IMR-90 (cell line): ENCODE measurements around the gene NLRP3. TPM values are rescaled to one million over a fixed set of nuclear protein-coding genes. Genes with fewer than 3 reads are reported as not detected.

Experiments
- ATAC-seq: fragments of 200-7000 bp; cut with Tn5 transposase; 2 replicates; pipeline ENCODE4 v1.9.1; 2020; ENCODE audit warnings: low read depth, mild to moderate bottlenecking, moderate library complexity
- BruUV-seq: library from RNA; stranded (reverse); fragments of 400-500 nt; replicated peaks from 2 replicates; lab custom pipeline; 2021; lab: Mats Ljungman, UMichigan
- CTCF ChIA-PET: fragments of 300-600 bp; formaldehyde crosslinking; extraction: SDS; loops from one replicate; lab custom pipeline; 2021; ENCODE audit warnings: antibody characterized with exemption; lab: Yijun Ruan, JAX
- POLR2A ChIA-PET: fragments of 300-600 bp; sonication (Branson Sonifier 250); formaldehyde crosslinking; loops from one replicate; lab custom pipeline; 2022; ENCODE audit warnings: antibody characterized with exemption; ENCODE audit not compliant: unreplicated experiment; lab: Charles Lee
- DNase-seq: peaks from one replicate; pipeline ENCODE4 v3.0.0; 2013
- H2AFZ ChIP-seq: replicated peaks from 2 replicates; pipeline ENCODE3; 2013; ENCODE audit warnings: low read length, mild to moderate bottlenecking; ENCODE audit not compliant: poor library complexity
- H2AK5ac ChIP-seq: 2 replicates; pipeline ENCODE4 v1.6.1; 2013; ENCODE audit warnings: low read depth, low read length, inconsistent platforms
- H2AK9ac ChIP-seq: replicated peaks from 2 replicates; pipeline ENCODE3; 2013; ENCODE audit warnings: mild to moderate bottlenecking, low read depth, low read length, moderate library complexity; ENCODE audit not compliant: poor library complexity
- H2BK120ac ChIP-seq: 2 replicates; pipeline ENCODE4 v1.6.1; 2013; ENCODE audit warnings: low read depth, low read length, inconsistent platforms
- H2BK15ac ChIP-seq: 3 replicates; pipeline ENCODE4 v1.6.1; 2013; ENCODE audit warnings: low read depth, low read length, inconsistent platforms
- H2BK20ac ChIP-seq: 2 replicates; pipeline ENCODE4 v1.6.1; 2013; ENCODE audit warnings: low read depth, mild to moderate bottlenecking, inconsistent platforms, low read length, moderate library complexity
- H2BK5ac ChIP-seq: 2 replicates; pipeline ENCODE4 v1.6.1; 2013; ENCODE audit warnings: mild to moderate bottlenecking, low read depth, low read length, inconsistent platforms; ENCODE audit not compliant: poor library complexity, severe bottlenecking
- H3K14ac ChIP-seq: replicated peaks from 2 replicates; pipeline ENCODE4 v1.6.1; 2013; ENCODE audit warnings: low read depth, low read length, inconsistent platforms
- H3K18ac ChIP-seq: 2 replicates; pipeline ENCODE4 v1.6.1; 2013; ENCODE audit warnings: low read depth, low read length, control low read depth
- H3K23ac ChIP-seq: 2 replicates; pipeline ENCODE4 v1.6.1; 2013; ENCODE audit warnings: low read depth, low read length, inconsistent platforms
- H3K27ac ChIP-seq: 2 replicates; pipeline ENCODE4 v1.5.1; 2013; ENCODE audit warnings: mild to moderate bottlenecking, control low read depth, low read length; ENCODE audit not compliant: insufficient read depth
- H3K27me3 ChIP-seq: 2 replicates; pipeline ENCODE4 v1.6.1; 2013; ENCODE audit warnings: low read length; ENCODE audit not compliant: control insufficient read depth, insufficient read depth
- H3K36me3 ChIP-seq: 2 replicates; pipeline ENCODE4 v1.6.1; 2013; ENCODE audit warnings: low read length, mixed read lengths; ENCODE audit not compliant: control insufficient read depth, insufficient read depth
- H3K4ac ChIP-seq: 2 replicates; pipeline ENCODE4 v1.6.1; 2013; ENCODE audit warnings: low read depth, low read length, inconsistent platforms
- H3K4me1 ChIP-seq: 2 replicates; pipeline ENCODE4 v1.6.1; 2013; ENCODE audit warnings: low read length, mixed read lengths; ENCODE audit not compliant: control insufficient read depth, insufficient read depth
- H3K4me2 ChIP-seq: 2 replicates; pipeline ENCODE4 v1.6.1; 2013; ENCODE audit warnings: low read depth, mild to moderate bottlenecking, control low read depth, low read length, moderate library complexity
- H3K4me3 ChIP-seq: 2 replicates; pipeline ENCODE4 v1.5.1; 2013; ENCODE audit warnings: low read depth, mild to moderate bottlenecking, control low read depth, low read length, moderate library complexity; ENCODE audit not compliant: insufficient read depth
- H3K56ac ChIP-seq: 2 replicates; pipeline ENCODE4 v1.6.1; 2013; ENCODE audit warnings: low read length, inconsistent platforms; ENCODE audit not compliant: insufficient read depth; ENCODE audit errors: extremely low read depth
- H3K79me1 ChIP-seq, 2 experiments: 2 replicates each; pipeline ENCODE4 v1.6.1; 2013; ENCODE audit warnings: low read length in 2 of 2, inconsistent platforms in 1 of 2, low read depth in 1 of 2
- H3K9ac ChIP-seq: 2 replicates; pipeline ENCODE4 v1.6.1; 2013; ENCODE audit warnings: low read depth, low read length, control low read depth
- H3K9me1 ChIP-seq: 2 replicates; pipeline ENCODE4 v1.6.1; 2013; ENCODE audit warnings: low read length, inconsistent platforms; ENCODE audit not compliant: insufficient read depth
- H3K9me3 ChIP-seq: 2 replicates; pipeline ENCODE4 v1.6.1; 2013; ENCODE audit warnings: low read length; ENCODE audit not compliant: control insufficient read depth, insufficient read depth
- H4K20me1 ChIP-seq: 2 replicates; pipeline ENCODE4 v1.6.1; 2013; ENCODE audit warnings: low read length, inconsistent platforms; ENCODE audit not compliant: insufficient read depth
- H4K5ac ChIP-seq: 2 replicates; pipeline ENCODE4 v1.6.1; 2013; ENCODE audit warnings: mild to moderate bottlenecking, low read depth, low read length, control low read depth
- H4K8ac ChIP-seq, 2 experiments: 2 replicates each; pipeline ENCODE4 v1.6.1; 2013; ENCODE audit warnings: low read depth in 2 of 2, low read length in 2 of 2, control low read depth in 1 of 2, inconsistent platforms in 1 of 2
- H4K91ac ChIP-seq: 2 replicates; pipeline ENCODE4 v1.6.1; 2013; ENCODE audit warnings: low read depth, low read length, inconsistent platforms; ENCODE audit not compliant: insufficient read depth
- CEBPB ChIP-seq: IDR thresholded peaks from 2 replicates; pipeline ENCODE4 v1.6.1; 2012; ENCODE audit warnings: low read depth, low read length, improper control_type of control experiment
- CHD1 ChIP-seq: IDR thresholded peaks from 2 replicates; pipeline ENCODE4 v1.6.1; 2012; ENCODE audit warnings: low read depth, low read length, improper control_type of control experiment
- FOS ChIP-seq: fragments of 150-350 bp; IDR thresholded peaks from 2 replicates; pipeline ENCODE4 v1.6.1; 2016; ENCODE audit warnings: low read depth, low read length
- MAFK ChIP-seq: IDR thresholded peaks from 2 replicates; pipeline ENCODE4 v1.6.1; 2012; ENCODE audit warnings: low read depth, low read length, improper control_type of control experiment
- MAZ ChIP-seq: IDR thresholded peaks from 2 replicates; pipeline ENCODE4 v1.6.1; 2012; ENCODE audit warnings: low read depth, mild to moderate bottlenecking, low read length, improper control_type of control experiment, moderate library complexity, borderline replicate concordance
- MXI1 ChIP-seq: IDR thresholded peaks from 2 replicates; pipeline ENCODE4 v1.6.1; 2012; ENCODE audit warnings: low read depth, mild to moderate bottlenecking, low read length, moderate library complexity, borderline replicate concordance
- NFE2L2 ChIP-seq: fragments of 150-350 bp; IDR thresholded peaks from 2 replicates; pipeline ENCODE4 v1.6.1; 2016; ENCODE audit warnings: low read depth, mild to moderate bottlenecking, low read length
- POLR2A ChIP-seq: IDR thresholded peaks from 2 replicates; pipeline ENCODE4 v1.6.1; 2012; ENCODE audit warnings: mild to moderate bottlenecking, low read depth, low read length
- RAD21 ChIP-seq: IDR thresholded peaks from 2 replicates; pipeline ENCODE4 v1.6.1; 2012; ENCODE audit warnings: low read length, improper control_type of control experiment
- SMC3 ChIP-seq: fragments of 150-350 bp; IDR thresholded peaks from 2 replicates; pipeline ENCODE4 v1.6.1; 2016; ENCODE audit warnings: low read depth, mild to moderate bottlenecking, antibody characterized with exemption, low read length, moderate library complexity
- WGBS, 2 experiments: methylation state at CpG; one replicate each; pipeline versions ENCODE4 v1.1.5 to v1.1.7; 2013; ENCODE audit warnings: missing lambda C conversion rate in 2 of 2; ENCODE audit not compliant: insufficient read length in 1 of 2; ENCODE audit errors: extremely low coverage in 2 of 2; 5-methylcytosine and 5-hydroxymethylcytosine counted together
- dilution Hi-C: fragments of 300-500 bp; cut with HindIII; formaldehyde crosslinking; loops from one replicate; pipeline ENCODE4 v1.14.3; 2018; ENCODE audit warnings: low sequenced_read_pairs; ENCODE audit not compliant: unreplicated experiment
- in situ Hi-C: fragments of 300-500 bp; cut with MboI; formaldehyde crosslinking; loops from 3 replicates; pipeline ENCODE4 v1.14.3; 2019; ENCODE audit warnings: low sequenced_read_pairs, inconsistent platforms, mixed read lengths
- intact Hi-C: fragments of 100-400 bp; cut with micrococcal nuclease; formaldehyde crosslinking; loops from 2 replicates; pipeline ENCODE4 v1.10.0; 2022
- polyA plus RNA-seq, 3 experiments: library from polyadenylated mRNA; depleted of rRNA; stranded (reverse); fragments of >200 nt; gene quantifications; 2 replicates each; pipeline ENCODE4 v1.2.3, GENCODE V29; 2012; ENCODE audit warnings: low replicate concordance in 1 of 3
- total RNA-seq: library from RNA; depleted of rRNA; stranded (reverse); fragments of >200 nt; gene quantifications from 2 replicates; pipeline ENCODE4 v1.2.3, GENCODE V29; 2012
- TF ChIP-seq, protein P1 (sequence below): conservative IDR thresholded peaks from 2 replicates; pipeline ENCODE4 v1.5.1; 2012; ENCODE audit warnings: mild to moderate bottlenecking, low read depth, low read length, improper control_type of control experiment

The NLRP3 gene
- total and polyA plus RNA-seq, 2 of the 4 experiments (the other 2 are of a cell fraction): 0.18 TPM; not detected in 1

DNA sequence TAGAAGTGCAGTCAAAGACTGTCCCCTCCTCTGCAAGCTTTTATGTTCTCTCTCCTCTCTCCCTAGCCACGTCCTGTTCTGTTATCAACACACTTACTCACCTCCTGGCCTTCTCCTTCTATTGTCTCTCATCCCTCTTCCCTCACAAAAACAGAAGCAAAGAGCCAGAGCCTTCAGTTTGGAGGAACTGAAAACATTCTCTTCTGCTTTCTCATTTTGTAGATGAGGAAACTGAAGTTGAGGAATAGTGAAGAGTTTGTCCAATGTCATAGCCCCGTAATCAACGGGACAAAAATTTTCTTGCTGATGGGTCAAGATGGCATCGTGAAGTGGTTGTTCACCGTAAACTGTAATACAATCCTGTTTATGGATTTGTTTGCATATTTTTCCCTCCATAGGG is 1.9 kb downstream of the NLRP3 start:
- H4K5ac ChIP-seq: no peak overlapping the region
- no peak overlapping the region for H3K9ac ChIP-seq
- H2BK120ac ChIP-seq: no peak overlapping the region
- H3K23ac ChIP-seq: no peak overlapping the region
- ChIA-PET POLR2A (no interaction called here), CTCF (no interaction called here)
- H2BK5ac ChIP-seq: no peak overlapping the region
- H3K27me3 ChIP-seq: no peaks in the 10 kb centered on the region
- no peaks in the 10 kb centered on the region for H3K79me1 ChIP-seq
- dilution Hi-C loops (no loop called here), in situ Hi-C loops (no loop called here), intact Hi-C loops (no loop called here)
- TF ChIP-seq NFE2L2 (no peak), MAFK (no peak), FOS (no peak), MAZ (no peak), MXI1 (no peak), CHD1 (no peak), CEBPB (no peak), RAD21 (no peak), POLR2A (no peak), SMC3 (no peak)
- TF ChIP-seq, protein P1, sequence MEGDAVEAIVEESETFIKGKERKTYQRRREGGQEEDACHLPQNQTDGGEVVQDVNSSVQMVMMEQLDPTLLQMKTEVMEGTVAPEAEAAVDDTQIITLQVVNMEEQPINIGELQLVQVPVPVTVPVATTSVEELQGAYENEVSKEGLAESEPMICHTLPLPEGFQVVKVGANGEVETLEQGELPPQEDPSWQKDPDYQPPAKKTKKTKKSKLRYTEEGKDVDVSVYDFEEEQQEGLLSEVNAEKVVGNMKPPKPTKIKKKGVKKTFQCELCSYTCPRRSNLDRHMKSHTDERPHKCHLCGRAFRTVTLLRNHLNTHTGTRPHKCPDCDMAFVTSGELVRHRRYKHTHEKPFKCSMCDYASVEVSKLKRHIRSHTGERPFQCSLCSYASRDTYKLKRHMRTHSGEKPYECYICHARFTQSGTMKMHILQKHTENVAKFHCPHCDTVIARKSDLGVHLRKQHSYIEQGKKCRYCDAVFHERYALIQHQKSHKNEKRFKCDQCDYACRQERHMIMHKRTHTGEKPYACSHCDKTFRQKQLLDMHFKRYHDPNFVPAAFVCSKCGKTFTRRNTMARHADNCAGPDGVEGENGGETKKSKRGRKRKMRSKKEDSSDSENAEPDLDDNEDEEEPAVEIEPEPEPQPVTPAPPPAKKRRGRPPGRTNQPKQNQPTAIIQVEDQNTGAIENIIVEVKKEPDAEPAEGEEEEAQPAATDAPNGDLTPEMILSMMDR: no peak
- no TSS peak for BruUV-seq
- H2AFZ ChIP-seq: no peak overlapping the region
- no CpG with 5 or more reads among the region's 5 CpGs for WGBS, 2 experiments
- no peaks in the 10 kb centered on the region for H4K20me1 ChIP-seq
- H2BK15ac ChIP-seq: no peak overlapping the region
- H4K91ac ChIP-seq: no peak overlapping the region
- H2BK20ac ChIP-seq: no peak overlapping the region
- no peaks in the 10 kb centered on the region for H3K9me1 ChIP-seq
- H3K9me3 ChIP-seq: 0 out of 2 replicates have a peak, but pooled peaks cover 3% of the 10 kb centered on the region
- ATAC-seq: no peak
- DNase-seq: no peak
- no peak overlapping the region for H2AK9ac ChIP-seq
- H3K56ac ChIP-seq: no peak overlapping the region
- no peak overlapping the region for H3K4me3 ChIP-seq
- no peaks in the 10 kb centered on the region for H3K36me3 ChIP-seq
- H4K8ac ChIP-seq: no peak overlapping the region
- H3K18ac ChIP-seq: no peak overlapping the region
- no peak overlapping the region for H3K4me2 ChIP-seq
- H3K27ac ChIP-seq: no peak overlapping the region
- H3K4me1 ChIP-seq: no peaks in the 10 kb centered on the region
- H2AK5ac ChIP-seq: no peak overlapping the region
- H3K4ac ChIP-seq: no peak overlapping the region
- H3K14ac ChIP-seq: no peak overlapping the region
